Measurements from ENCODE around the gene PWP1. TPM values are rescaled to one million over a fixed set of nuclear protein-coding genes. Genes with fewer than 3 reads are reported as not detected.

Gene PWP1
- total and polyA plus RNA-seq, 8 donors = 10.5 to 21.8 (median 14.8) TPM

DNA sequence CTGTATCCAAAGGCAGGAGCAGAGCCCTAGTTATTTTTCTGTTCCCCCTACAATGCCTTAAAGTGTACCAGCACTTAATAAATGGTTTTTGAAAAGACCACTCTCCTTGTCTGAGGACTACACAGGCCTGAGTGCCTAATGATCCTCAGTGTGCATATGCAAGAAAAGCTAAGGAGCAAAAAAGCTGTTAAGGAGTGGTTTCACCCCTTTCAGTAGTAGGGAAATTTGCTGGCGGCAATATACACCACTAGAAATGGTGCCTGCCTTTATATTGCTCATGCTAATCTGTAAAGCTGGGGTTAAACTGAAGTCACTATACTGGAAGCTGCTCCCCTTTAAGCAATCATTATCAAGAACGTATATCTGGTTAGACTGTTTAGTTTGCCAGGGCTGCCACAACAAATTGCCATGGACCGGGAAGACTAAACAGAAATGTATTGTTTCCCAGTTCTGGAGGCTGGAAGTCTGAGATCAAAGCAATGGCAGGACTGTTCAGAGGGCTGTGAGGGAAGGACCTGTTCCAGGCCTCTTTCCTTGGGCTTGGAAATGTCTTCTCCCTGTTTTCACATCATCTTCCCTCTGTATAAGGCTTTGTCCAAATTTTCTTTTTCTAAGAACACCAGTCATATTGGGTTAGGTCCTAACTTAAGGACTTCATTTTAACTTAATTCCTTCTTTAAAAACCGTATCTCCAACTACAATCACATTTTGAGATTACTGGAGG, 45.2 kb downstream of the PWP1 start:
- H3K27ac ChIP-seq = no peak overlapping the region
- TF ChIP-seq, protein P1, sequence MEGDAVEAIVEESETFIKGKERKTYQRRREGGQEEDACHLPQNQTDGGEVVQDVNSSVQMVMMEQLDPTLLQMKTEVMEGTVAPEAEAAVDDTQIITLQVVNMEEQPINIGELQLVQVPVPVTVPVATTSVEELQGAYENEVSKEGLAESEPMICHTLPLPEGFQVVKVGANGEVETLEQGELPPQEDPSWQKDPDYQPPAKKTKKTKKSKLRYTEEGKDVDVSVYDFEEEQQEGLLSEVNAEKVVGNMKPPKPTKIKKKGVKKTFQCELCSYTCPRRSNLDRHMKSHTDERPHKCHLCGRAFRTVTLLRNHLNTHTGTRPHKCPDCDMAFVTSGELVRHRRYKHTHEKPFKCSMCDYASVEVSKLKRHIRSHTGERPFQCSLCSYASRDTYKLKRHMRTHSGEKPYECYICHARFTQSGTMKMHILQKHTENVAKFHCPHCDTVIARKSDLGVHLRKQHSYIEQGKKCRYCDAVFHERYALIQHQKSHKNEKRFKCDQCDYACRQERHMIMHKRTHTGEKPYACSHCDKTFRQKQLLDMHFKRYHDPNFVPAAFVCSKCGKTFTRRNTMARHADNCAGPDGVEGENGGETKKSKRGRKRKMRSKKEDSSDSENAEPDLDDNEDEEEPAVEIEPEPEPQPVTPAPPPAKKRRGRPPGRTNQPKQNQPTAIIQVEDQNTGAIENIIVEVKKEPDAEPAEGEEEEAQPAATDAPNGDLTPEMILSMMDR (IDR thresholded peaks at IDR 0.05) = no peak
- 50 to 56% methylated on average over 4 of the region's 4 CpGs for WGBS, 2 donors

DNA sequence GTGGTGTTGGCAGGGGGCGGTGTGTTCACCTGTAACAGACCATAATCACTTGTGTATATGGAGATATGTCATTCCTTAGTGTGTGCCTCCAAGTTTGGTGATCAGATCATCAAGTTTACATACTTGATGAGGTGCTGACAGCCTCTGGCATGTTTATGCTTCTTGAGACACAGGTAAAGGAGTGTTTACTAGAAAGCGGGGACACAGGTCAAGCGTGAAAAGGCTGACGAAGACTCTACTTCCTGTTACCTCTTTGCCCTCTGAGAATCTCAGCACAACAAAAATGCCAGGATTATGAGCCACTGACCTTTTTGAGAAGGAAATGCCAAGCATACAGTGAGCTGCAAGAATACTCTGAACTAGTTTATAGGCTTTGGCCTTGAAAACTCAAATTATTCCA, 45.8 kb downstream of the PWP1 start:
- 92 to 93% methylated on average over 4 of the region's 4 CpGs for WGBS, 2 donors
- Histone ChIP-seq H3K27me3 (no peaks in the 10 kb centered on the region), H3K4me3 (no peak overlapping the region), H3K36me3 (peaks cover 0 to 30% (median 10%) of the 10 kb centered on the region in 3 donors), H3K27ac (no peak overlapping the region), H3K9me3 (no peaks in the 10 kb centered on the region), H3K4me1 (no peaks in the 10 kb centered on the region)
- DNase-seq (no peak), ATAC-seq (no peak), FAIRE-seq (no peak)
- intact Hi-C loops (cut with DNase I) = no loop called here
- TF ChIP-seq, protein P1 (IDR thresholded peaks at IDR 0.05) = no peak

More for the DNA sequence above, 45.2 kb downstream of the PWP1 start:
- FAIRE-seq (no peak), DNase-seq (no peak), ATAC-seq (no peak)
- Histone ChIP-seq H3K27me3 (no peaks in the 10 kb centered on the region), H3K9me3 (no peaks in the 10 kb centered on the region), H3K4me3 (no peak overlapping the region), H3K4me1 (no peaks in the 10 kb centered on the region), H3K36me3 (peaks cover 0 to 24% (median 8%) of the 10 kb centered on the region in 3 donors)
- intact Hi-C loops (cut with DNase I) = no loop called here

DNA sequence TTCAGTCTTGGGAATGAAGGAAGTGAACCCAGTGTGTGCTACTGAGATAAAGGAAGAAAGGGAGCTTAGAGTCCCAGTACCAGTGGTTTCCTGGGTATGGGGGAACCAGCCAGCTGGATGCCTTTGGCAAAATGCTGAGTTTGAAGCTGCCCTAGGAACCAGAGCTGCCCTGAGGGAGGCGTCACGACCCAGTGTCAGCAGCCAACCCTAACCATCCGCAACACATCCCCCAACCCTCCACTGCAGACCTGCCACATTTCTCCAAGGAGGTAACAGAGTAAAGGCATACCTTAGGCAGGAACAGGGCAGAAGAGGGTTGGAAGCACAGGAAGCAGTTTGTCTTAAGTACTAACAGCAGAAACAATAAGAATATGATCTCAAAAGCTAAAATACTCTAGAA, 46.8 kb downstream of the PWP1 start:
- FAIRE-seq = no peak

DNA sequence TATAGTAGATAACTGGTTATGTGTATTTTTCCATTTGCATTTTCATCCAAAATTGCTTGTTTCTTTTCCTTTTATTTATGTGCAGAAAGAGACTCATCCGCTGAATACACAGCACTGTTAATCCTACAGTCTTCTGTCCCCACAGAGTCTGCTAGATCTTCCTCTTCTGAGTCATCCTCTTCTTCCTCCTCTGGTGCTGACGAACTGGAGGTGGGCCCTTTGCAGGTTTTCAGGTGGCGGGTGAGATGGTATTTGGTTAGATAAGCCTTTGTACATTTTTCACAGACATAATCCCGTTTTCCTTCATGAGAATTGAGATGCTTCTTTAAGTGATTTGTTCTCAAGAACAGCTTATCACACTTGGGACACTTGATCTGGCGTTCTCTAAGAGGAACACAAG, 48.5 kb downstream of the PWP1 start:
- H3K9me3 ChIP-seq = no peaks in the 10 kb centered on the region
- no peaks in the 10 kb centered on the region for H3K27me3 ChIP-seq
- no peaks in the 10 kb centered on the region for H3K4me1 ChIP-seq
- DNase-seq (no peak), FAIRE-seq (no peak), ATAC-seq (no peak)
- H3K4me3 ChIP-seq = no peak overlapping the region
- H3K27ac ChIP-seq = no peak overlapping the region
- intact Hi-C loops (cut with DNase I) = no loop called here
- H3K36me3 ChIP-seq = peaks cover 0 to 55% (median 30%) of the 10 kb centered on the region in 3 donors
- WGBS, 2 donors = 83 to 91% methylated on average over 5 of the region's 5 CpGs
- TF ChIP-seq, protein P1 (IDR thresholded peaks at IDR 0.05) = no peak

More for the DNA sequence above, 46.8 kb downstream of the PWP1 start:
- WGBS, 2 donors = 93 to 96% methylated on average over 3 of the region's 3 CpGs
- Histone ChIP-seq H3K36me3 (peaks cover 0 to 40% (median 18%) of the 10 kb centered on the region in 3 donors), H3K27ac (no peak overlapping the region), H3K4me1 (no peaks in the 10 kb centered on the region), H3K9me3 (no peaks in the 10 kb centered on the region), H3K4me3 (no peak overlapping the region), H3K27me3 (no peaks in the 10 kb centered on the region)
- no peak for DNase-seq
- ATAC-seq = peak in 1 of 4 donors; percentile 12
- intact Hi-C loops (cut with DNase I) = no loop called here
- TF ChIP-seq, protein P1 (IDR thresholded peaks at IDR 0.05) = no peak

DNA sequence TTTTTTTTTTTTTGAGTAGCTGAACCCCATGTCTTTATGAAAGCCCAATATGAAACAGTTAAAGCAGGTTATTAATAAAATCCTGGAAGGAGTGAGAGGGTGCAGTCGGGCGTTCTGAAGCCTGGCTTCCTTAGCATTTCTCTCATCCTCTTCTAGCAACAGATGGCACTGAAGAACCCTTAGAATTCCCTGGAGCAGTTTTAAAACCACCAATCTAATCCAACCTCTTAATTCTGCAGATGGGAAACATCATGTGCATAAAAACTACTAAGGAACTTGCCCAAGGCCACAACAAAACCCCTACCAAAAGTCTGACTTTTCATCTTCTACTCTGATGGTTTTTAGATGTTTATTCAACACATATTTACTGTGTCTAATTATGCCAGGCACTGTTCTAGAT, 50.2 kb downstream of the PWP1 start:
- Histone ChIP-seq H3K4me1 (no peaks in the 10 kb centered on the region), H3K27me3 (no peaks in the 10 kb centered on the region), H3K4me3 (no peak overlapping the region), H3K9me3 (no peaks in the 10 kb centered on the region), H3K36me3 (peaks cover 0 to 71% (median 36%) of the 10 kb centered on the region in 3 donors), H3K27ac (no peak overlapping the region)
- FAIRE-seq (no peak), DNase-seq (no peak), ATAC-seq (no peak)
- TF ChIP-seq, protein P1 (IDR thresholded peaks at IDR 0.05) = no peak
- whole genome bisulfite sequencing, 2 donors = 90 to 100% methylated on average over 2 of the region's 2 CpGs
- intact Hi-C loops (cut with DNase I) = no loop called here

Data from pancreas (tissue), 10 donors.